Measurements from ENCODE around the gene KNSTRN. TPM values are rescaled to one million over a fixed set of nuclear protein-coding genes. Genes with fewer than 3 reads are reported as not detected.

The KNSTRN gene
- total and polyA plus RNA-seq, 2 donors = 12.5 to 44.4 TPM

DNA sequence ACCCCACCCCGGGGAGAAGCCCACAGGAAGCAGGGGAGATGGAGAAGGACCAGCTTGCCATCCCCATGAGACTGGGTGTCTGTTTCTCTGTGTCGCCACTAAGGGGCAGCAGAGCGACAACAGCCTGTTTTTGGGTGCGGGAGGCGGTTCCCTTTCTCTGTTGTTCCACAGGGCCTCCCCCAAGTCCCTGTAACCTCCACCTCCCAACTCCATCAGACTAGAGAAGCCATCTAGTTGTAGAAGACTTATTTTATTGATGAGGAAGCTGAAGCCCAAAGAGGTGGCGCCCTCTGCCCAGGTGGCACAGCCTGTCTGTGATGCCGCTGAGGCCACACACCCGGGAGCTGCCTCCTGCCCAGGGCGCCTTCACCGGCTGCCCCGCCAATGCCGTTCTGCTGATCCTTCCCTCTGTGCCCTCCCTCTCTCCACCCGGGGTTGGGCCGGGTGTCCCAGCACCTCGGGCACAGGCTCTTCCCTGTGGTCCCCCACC is 37.8 kb upstream of the KNSTRN start:
- H3K9me3 ChIP-seq (ENCODE audit: control insufficient read depth in 2 of 2, insufficient read depth in 1 of 2, low read length in 1 of 2) = no peaks in the 10 kb centered on the region
- 45% methylated on average over 15 of the region's 15 CpGs for WGBS
- no peaks in the 10 kb centered on the region for H3K36me3 ChIP-seq (ENCODE audit: control insufficient read depth in 2 of 2, insufficient read depth in 2 of 2, low read length in 1 of 2)
- H3K4me3 ChIP-seq (ENCODE audit: low read length in 2 of 2) = no peak overlapping the region
- no peaks in the 10 kb centered on the region for H3K27me3 ChIP-seq (ENCODE audit: control insufficient read depth in 2 of 2, insufficient read depth in 1 of 2, low read length in 1 of 2)
- peak in 2 of 9 donors; percentile 67 to 75 for DNase-seq (ENCODE audit: low read depth in 6 of 9, low spot score in 9 of 9)
- H3K27ac ChIP-seq (ENCODE audit: low read depth in 1 of 2, low read length in 1 of 2) = no peak overlapping the region
- H3K4me1 ChIP-seq (ENCODE audit: control insufficient read depth in 2 of 2, insufficient read depth in 2 of 2, low read length in 2 of 2) = peaks cover 0 to 4% of the 10 kb centered on the region in 2 donors

DNA sequence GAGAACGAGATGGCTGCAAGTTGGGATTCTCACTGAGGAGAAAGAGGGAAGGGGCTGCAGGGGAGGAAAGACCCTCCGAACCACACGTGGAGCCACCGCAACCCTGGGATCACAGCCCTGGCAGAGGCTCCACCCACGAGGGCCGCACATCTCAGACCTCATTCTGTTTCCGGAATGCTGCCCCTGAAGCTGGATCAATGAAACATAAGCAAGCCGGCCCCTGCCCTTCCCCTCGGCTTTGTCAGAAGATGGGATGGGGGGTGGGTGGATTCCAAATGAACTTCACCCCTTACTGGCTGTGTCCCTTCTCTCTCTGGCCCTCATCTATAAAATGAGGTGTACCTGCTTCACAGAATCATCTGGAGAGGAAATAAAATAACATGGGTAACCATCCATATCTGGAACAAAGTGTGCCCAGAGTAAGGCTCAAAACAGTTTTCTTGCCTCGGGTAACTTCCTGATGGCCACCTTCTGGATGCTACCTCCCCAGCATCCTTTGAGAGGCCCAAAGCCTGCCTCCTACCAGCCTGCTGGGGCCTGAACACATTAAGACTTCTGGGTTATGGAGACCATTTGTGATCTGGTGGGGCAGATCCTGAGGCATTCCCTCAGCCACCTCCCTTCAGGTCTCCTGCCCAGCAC is 37.2 kb upstream of the KNSTRN start:
- no peak overlapping the region for H3K4me3 ChIP-seq (ENCODE audit: low read length in 2 of 2)
- no peak for DNase-seq (ENCODE audit: low read depth in 6 of 9, low spot score in 9 of 9)
- no peaks in the 10 kb centered on the region for H3K9me3 ChIP-seq (ENCODE audit: control insufficient read depth in 2 of 2, insufficient read depth in 1 of 2, low read length in 1 of 2)
- no peaks in the 10 kb centered on the region for H3K36me3 ChIP-seq (ENCODE audit: control insufficient read depth in 2 of 2, insufficient read depth in 2 of 2, low read length in 1 of 2)
- peaks cover 0 to 3% of the 10 kb centered on the region in 2 donors for H3K4me1 ChIP-seq (ENCODE audit: control insufficient read depth in 2 of 2, insufficient read depth in 2 of 2, low read length in 2 of 2)
- H3K27ac ChIP-seq (ENCODE audit: low read depth in 1 of 2, low read length in 1 of 2) = no peak overlapping the region
- H3K27me3 ChIP-seq (ENCODE audit: control insufficient read depth in 2 of 2, insufficient read depth in 1 of 2, low read length in 1 of 2) = no peaks in the 10 kb centered on the region
- WGBS = 91% methylated on average over 10 of the region's 10 CpGs

DNA sequence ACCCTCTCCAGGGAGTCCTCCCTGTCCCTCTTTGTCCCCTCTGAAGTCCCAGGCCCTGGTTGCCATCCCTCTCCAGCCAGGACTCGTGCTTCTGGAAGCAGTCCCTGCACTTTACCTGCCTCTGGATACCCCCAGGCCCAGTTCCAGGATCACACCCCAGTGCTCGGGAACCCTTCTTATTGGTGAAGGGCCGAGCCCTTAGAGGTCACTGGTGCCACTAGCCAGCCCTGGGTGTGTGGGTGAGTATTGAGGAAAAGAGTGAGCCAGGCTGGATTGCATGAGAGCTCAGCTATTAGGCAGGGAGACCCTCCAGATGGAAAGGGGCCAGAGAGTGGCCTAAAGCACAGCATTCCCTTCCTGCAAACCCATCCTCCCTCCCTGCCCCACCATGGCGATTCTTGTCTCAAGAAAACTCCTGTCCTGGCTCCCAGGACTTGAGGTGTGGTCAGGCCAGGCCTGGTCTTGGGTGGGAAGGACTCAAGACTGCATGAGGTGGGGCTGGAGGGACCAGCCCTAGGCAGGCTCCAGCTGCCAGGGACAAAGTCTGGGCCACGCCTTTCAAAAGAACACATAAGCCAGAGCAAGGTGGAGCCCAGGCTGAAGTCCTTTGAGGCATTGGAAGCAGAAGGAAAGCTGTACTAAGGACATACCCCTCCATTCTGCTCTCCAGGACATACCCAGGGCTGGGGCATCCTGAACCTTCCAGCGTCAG is 36.5 kb upstream of the KNSTRN start:
- Histone ChIP-seq H3K4me1 (ENCODE audit: control insufficient read depth in 2 of 2, insufficient read depth in 2 of 2, low read length in 2 of 2) (no peaks in the 10 kb centered on the region), H3K4me3 (ENCODE audit: low read length in 2 of 2) (no peak overlapping the region), H3K36me3 (ENCODE audit: control insufficient read depth in 2 of 2, insufficient read depth in 2 of 2, low read length in 1 of 2) (no peaks in the 10 kb centered on the region), H3K27ac (ENCODE audit: low read depth in 1 of 2, low read length in 1 of 2) (no peak overlapping the region), H3K27me3 (ENCODE audit: control insufficient read depth in 2 of 2, insufficient read depth in 1 of 2, low read length in 1 of 2) (no peaks in the 10 kb centered on the region), H3K9me3 (ENCODE audit: control insufficient read depth in 2 of 2, insufficient read depth in 1 of 2, low read length in 1 of 2) (no peaks in the 10 kb centered on the region)
- DNase-seq (ENCODE audit: low read depth in 6 of 9, low spot score in 9 of 9) = no peak
- WGBS = 97% methylated on average over 6 of the region's 6 CpGs

DNA sequence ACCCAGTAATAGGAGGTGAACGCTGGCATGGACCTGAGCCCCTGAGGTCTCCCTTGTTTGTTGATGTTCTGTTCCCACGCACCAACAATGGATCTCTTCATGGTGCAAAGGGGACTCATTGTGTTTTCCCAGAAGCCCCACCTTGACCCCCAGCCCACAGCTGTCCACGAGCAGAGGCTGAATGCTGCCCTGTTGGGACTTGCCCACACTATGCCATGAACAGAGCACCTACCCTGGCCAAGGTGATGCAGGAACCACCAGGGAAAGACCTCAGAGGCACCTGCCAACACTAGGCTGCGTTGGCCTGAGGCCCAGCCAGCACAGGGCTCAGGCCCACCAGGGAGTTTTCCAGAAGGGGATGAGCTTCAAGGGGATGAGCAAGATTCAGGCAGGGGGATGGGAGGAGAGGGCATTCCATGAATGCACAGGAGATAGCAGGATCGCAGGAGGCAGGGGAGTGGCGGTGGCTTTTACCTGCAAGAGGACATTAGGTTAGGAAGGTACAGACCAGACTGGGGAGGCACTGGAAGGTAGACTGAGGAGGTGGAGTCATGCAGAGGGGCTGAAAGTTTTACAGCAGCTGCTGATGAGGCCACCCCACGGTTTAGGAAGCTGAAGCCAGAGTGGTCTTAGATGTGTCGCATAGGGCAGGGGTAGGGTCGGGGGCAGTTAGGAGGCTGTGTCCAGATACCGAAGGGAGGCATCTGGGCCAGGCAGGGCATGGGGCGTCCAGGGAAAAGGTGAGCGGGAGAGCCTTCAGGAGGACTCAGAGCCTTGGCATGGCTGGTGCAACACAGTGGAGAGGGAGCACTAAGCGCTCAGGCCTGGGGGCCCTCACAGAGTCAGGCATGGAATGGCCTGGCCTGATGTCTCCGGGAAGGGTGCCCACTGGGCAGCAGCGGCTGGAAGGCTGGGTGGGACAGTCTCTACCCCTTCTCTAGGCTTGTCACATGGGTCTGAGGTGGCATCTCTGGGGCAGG is 35.7 kb upstream of the KNSTRN start:
- H3K27ac ChIP-seq (ENCODE audit: low read depth in 1 of 2, low read length in 1 of 2) = no peak overlapping the region
- WGBS = 96% methylated on average over 15 of the region's 15 CpGs
- no peaks in the 10 kb centered on the region for H3K36me3 ChIP-seq (ENCODE audit: control insufficient read depth in 2 of 2, insufficient read depth in 2 of 2, low read length in 1 of 2)
- no peaks in the 10 kb centered on the region for H3K4me1 ChIP-seq (ENCODE audit: control insufficient read depth in 2 of 2, insufficient read depth in 2 of 2, low read length in 2 of 2)
- DNase-seq (ENCODE audit: low read depth in 6 of 9, low spot score in 9 of 9) = no peak
- H3K27me3 ChIP-seq (ENCODE audit: control insufficient read depth in 2 of 2, insufficient read depth in 1 of 2, low read length in 1 of 2) = no peaks in the 10 kb centered on the region
- no peak overlapping the region for H3K4me3 ChIP-seq (ENCODE audit: low read length in 2 of 2)
- H3K9me3 ChIP-seq (ENCODE audit: control insufficient read depth in 2 of 2, insufficient read depth in 1 of 2, low read length in 1 of 2) = no peaks in the 10 kb centered on the region

DNA sequence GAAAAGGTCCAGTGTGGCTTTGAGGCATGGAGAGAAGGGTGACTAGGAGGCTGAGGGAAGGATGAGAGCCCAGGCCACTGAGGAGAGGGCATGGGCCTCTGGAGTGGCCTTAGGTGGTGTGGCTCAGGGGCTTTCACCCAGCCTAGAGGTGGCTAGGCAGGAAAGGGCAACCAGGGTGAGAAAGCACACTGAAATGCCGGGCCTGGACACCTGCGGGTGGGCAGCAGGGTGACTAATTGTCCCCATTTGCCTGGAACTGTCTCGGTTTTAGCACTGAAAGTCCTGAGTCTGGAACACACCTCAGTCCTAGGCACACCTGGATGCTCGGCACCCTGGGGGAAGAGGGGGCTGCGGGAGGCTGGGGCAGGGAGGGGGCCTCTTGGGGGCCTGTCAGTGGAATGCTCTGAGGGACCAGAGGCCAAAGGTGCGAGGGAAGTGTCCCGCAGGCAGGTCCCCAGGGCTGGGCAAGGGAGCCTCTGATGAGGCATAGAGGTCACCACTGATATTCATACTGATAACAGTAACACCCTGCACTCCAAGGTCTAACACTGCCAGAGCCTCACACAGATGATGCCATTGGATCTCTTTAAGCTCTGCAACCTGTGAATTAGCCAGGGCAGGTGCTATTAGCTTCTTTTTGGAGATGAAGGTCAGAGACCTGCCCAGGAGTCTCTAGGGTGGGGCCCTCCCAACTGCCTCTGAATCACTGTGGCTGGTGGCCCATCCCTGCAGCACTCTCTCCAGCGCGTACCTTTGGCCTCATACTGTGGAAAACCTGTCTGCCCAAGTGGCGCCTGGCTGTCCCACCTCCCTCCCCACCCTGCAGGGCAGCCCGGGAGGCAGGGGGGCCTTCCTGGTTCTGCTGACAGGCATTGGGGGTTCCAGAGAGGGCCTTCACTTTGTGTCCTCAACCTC is 34.7 kb upstream of the KNSTRN start:
- WGBS = 93% methylated on average over 11 of the region's 11 CpGs
- Histone ChIP-seq H3K36me3 (ENCODE audit: control insufficient read depth in 2 of 2, insufficient read depth in 2 of 2, low read length in 1 of 2) (no peaks in the 10 kb centered on the region), H3K27me3 (ENCODE audit: control insufficient read depth in 2 of 2, insufficient read depth in 1 of 2, low read length in 1 of 2) (no peaks in the 10 kb centered on the region), H3K9me3 (ENCODE audit: control insufficient read depth in 2 of 2, insufficient read depth in 1 of 2, low read length in 1 of 2) (no peaks in the 10 kb centered on the region), H3K4me3 (ENCODE audit: low read length in 2 of 2) (no peak overlapping the region), H3K27ac (ENCODE audit: low read depth in 1 of 2, low read length in 1 of 2) (no peak overlapping the region), H3K4me1 (ENCODE audit: control insufficient read depth in 2 of 2, insufficient read depth in 2 of 2, low read length in 2 of 2) (no peaks in the 10 kb centered on the region)
- DNase-seq (ENCODE audit: low read depth in 6 of 9, low spot score in 9 of 9) = no peak

DNA sequence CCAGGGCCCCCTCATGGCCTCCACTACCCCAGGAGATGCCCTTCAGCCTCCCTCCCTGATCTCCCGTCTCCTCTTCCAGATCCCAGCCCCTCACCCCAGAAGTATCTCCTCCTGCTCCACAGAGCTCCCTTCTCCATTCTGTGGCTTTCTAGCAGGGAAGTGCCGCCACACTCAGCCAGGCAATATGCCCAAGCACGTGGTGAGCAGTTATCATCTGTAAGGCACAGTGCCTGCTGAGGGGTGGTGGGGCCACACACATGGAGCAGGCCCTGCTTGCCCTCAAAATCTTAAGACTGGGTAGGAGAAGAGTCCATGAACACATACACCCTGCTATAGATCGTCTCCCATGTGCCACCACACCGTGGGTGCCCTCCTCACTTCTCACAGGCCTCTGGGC is 34.0 kb upstream of the KNSTRN start:
- no peak overlapping the region for H3K27ac ChIP-seq (ENCODE audit: low read depth in 1 of 2, low read length in 1 of 2)
- H3K9me3 ChIP-seq (ENCODE audit: control insufficient read depth in 2 of 2, insufficient read depth in 1 of 2, low read length in 1 of 2) = no peaks in the 10 kb centered on the region
- no peaks in the 10 kb centered on the region for H3K27me3 ChIP-seq (ENCODE audit: control insufficient read depth in 2 of 2, insufficient read depth in 1 of 2, low read length in 1 of 2)
- H3K4me3 ChIP-seq (ENCODE audit: low read length in 2 of 2) = no peak overlapping the region
- WGBS = 91% methylated on average over 5 of the region's 5 CpGs
- DNase-seq (ENCODE audit: low read depth in 6 of 9, low spot score in 9 of 9) = no peak
- no peaks in the 10 kb centered on the region for H3K36me3 ChIP-seq (ENCODE audit: control insufficient read depth in 2 of 2, insufficient read depth in 2 of 2, low read length in 1 of 2)
- no peaks in the 10 kb centered on the region for H3K4me1 ChIP-seq (ENCODE audit: control insufficient read depth in 2 of 2, insufficient read depth in 2 of 2, low read length in 2 of 2)

DNA sequence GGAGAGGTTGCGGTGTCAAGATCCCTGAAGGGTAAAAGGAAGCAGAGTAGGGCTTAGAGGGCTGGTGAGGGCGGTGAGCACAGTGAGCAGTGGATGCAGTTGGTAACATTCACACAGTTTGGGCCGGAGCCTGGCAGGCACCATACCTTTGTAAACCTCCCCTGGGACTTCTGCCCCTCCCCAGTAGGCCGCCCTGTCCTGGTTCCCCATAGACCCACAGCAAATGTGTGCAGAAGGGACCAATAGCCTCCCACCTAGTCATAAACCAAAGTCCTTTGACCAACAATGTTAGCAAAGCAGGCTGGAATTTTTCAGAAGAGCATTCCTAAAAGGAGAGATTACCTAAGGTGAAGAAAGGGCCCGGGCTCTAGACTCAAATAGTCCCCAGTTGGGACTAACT is 33.4 kb upstream of the KNSTRN start:
- Histone ChIP-seq H3K27ac (ENCODE audit: low read depth in 1 of 2, low read length in 1 of 2) (no peak overlapping the region), H3K27me3 (ENCODE audit: control insufficient read depth in 2 of 2, insufficient read depth in 1 of 2, low read length in 1 of 2) (peaks cover 0 to 2% of the 10 kb centered on the region in 2 donors), H3K36me3 (ENCODE audit: control insufficient read depth in 2 of 2, insufficient read depth in 2 of 2, low read length in 1 of 2) (no peaks in the 10 kb centered on the region), H3K4me3 (ENCODE audit: low read length in 2 of 2) (no peak overlapping the region), H3K9me3 (ENCODE audit: control insufficient read depth in 2 of 2, insufficient read depth in 1 of 2, low read length in 1 of 2) (no peaks in the 10 kb centered on the region), H3K4me1 (ENCODE audit: control insufficient read depth in 2 of 2, insufficient read depth in 2 of 2, low read length in 2 of 2) (peaks cover 0 to 2% of the 10 kb centered on the region in 2 donors)
- DNase-seq (ENCODE audit: low read depth in 6 of 9, low spot score in 9 of 9) = no peak
- WGBS = 99% methylated on average over 5 of the region's 5 CpGs

DNA sequence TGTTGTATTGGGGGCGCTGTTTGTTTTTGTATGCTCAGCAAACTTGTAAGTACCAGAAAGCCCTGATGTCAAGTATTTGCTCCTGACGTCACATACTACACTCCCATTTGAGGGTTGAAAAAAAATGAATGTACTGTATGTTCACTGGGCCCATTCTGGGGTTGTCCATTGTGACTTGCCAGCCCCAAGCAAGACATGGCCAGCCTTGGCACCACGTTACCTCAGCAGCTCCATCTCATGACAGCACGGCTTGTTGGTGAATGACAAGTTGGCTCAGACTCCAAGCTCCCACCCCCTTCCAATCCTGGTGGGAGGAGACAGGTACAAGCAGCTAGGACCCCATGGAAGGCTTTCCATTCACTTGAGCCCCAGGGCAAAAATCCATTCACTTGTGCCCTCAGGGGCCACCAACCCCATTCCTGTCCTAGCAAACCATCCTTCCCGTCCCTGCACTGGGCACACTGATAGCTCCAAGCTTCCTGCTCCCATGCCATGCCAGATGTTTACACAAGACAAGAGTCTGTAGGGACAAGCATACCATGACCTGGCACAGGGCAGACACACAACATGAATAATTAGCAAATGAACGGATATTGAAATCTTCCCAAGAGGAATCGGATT is 30.1 kb upstream of the KNSTRN start:
- no peaks in the 10 kb centered on the region for H3K9me3 ChIP-seq (ENCODE audit: control insufficient read depth in 2 of 2, insufficient read depth in 1 of 2, low read length in 1 of 2)
- DNase-seq (ENCODE audit: low read depth in 6 of 9, low spot score in 9 of 9) = no peak
- peaks cover 0 to 9% of the 10 kb centered on the region in 2 donors for H3K4me1 ChIP-seq (ENCODE audit: control insufficient read depth in 2 of 2, insufficient read depth in 2 of 2, low read length in 2 of 2)
- no peak overlapping the region for H3K27ac ChIP-seq (ENCODE audit: low read depth in 1 of 2, low read length in 1 of 2)
- H3K4me3 ChIP-seq (ENCODE audit: low read length in 2 of 2) = no peak overlapping the region
- no peaks in the 10 kb centered on the region for H3K36me3 ChIP-seq (ENCODE audit: control insufficient read depth in 2 of 2, insufficient read depth in 2 of 2, low read length in 1 of 2)
- peaks cover 0 to 2% of the 10 kb centered on the region in 2 donors for H3K27me3 ChIP-seq (ENCODE audit: control insufficient read depth in 2 of 2, insufficient read depth in 1 of 2, low read length in 1 of 2)
- 97% methylated on average over 7 of the region's 7 CpGs for WGBS
